Loucy (cell line): Measurements from ENCODE around the gene SF3B3.

Experiments used
- CTCF ChIP-seq: fragments of 200-600 bp; sonication (generic); conservative IDR thresholded peaks from 2 replicates; pipeline ENCODE4 v1.5.1; 2014; ENCODE audit warnings: mild to moderate bottlenecking, antibody characterized with exemption, low read length
- EZH2phosphoT487 ChIP-seq: fragments of 200-600 bp; IDR thresholded peaks from 2 replicates; pipeline ENCODE4 v1.6.1; 2018; ENCODE audit warnings: antibody characterized with exemption, mild to moderate bottlenecking, moderate library complexity, borderline replicate concordance

- no peak for TF ChIP-seq CTCF
- no peak for TF ChIP-seq EZH2phosphoT487
Observed at GRCh38 chr16:70598937-70599503, 75.4 kb downstream of the SF3B3 start.
